ENCODE data around the gene RECQL5. TPM values are rescaled to one million over a fixed set of nuclear protein-coding genes. Genes with fewer than 3 reads are reported as not detected.

RECQL5 gene
- total RNA-seq, 1 experiment from 2014 or later, result 46.1 TPM

GRCh38 chr17:75619506-75620431 is 47.2 kb downstream of the RECQL5 start:
- Histone ChIP-seq H3K4me3 (ENCODE audit: low read depth in 2 of 2, low read length in 2 of 2) (no peak overlapping the region), H3K27me3 (ENCODE audit: control insufficient read depth, insufficient read depth, low read length) (no peaks in the 10 kb centered on the region), H3K4me1 (ENCODE audit: control insufficient read depth, insufficient read depth, low read length) (no peaks in the 10 kb centered on the region), H3K9me3 (ENCODE audit: control insufficient read depth, insufficient read depth, low read depth, low read length) (no peaks in the 10 kb centered on the region), H3K36me3 (ENCODE audit: control insufficient read depth, insufficient read depth, low read length) (no peaks in the 10 kb centered on the region), H3K27ac (ENCODE audit: low read length) (no peak overlapping the region)
- no TSS peak for BruUV-seq (replicated peaks)
- ChIA-PET CTCF (interaction anchor here (0.5 to 2.6 kb wide), 7 partner anchors 9 to 177 kb away, joined by 4 to 15 read pairs (median 5); partner anchors contain the start of gene SMIM5), POLR2A (no interaction called here)
- intact Hi-C loops (cut with micrococcal nuclease; ENCODE audit: unreplicated experiment), result no loop called here
- TF ChIP-seq CTCF (IDR thresholded peaks at IDR 0.05) (peak; percentile 87), SIN3A (IDR thresholded peaks at IDR 0.05; ENCODE audit: borderline replicate concordance, insufficient read depth, low read depth, low read length) (no peak)
- DNase-seq (ENCODE audit: low read depth, low spot score) (no peak), ATAC-seq (peak; percentile 55)
- in situ Hi-C loops (cut with HindIII; ENCODE audit: low pct_unique_long_range_greater_than_20kb, low sequenced_read_pairs), result no loop called here

DNA sequence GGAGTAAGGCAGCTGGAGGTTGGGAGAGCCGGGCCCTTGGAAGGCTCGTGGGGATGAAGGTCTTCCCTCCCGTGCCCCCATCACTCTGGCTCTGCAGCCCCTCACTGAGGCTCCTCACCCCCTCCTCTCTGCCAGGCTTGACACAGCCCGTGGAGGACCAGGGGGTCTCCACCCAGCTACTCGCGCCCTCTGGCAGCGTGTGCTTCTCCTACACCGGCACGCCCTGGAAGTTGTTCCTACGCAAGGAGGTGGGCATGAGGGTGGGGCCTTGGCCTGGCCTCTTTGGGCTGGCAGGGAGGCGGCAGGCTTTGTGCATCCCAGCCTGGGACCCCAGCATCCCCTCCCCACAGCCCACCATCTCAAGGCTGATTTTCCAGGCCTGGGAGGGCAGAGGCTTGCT is 49.3 kb downstream of the RECQL5 start:
- Histone ChIP-seq H3K4me1 (ENCODE audit: control insufficient read depth, insufficient read depth, low read length) (no peaks in the 10 kb centered on the region), H3K36me3 (ENCODE audit: control insufficient read depth, insufficient read depth, low read length) (no peaks in the 10 kb centered on the region), H3K4me3 (ENCODE audit: low read depth in 2 of 2, low read length in 2 of 2) (no peak overlapping the region), H3K27me3 (ENCODE audit: control insufficient read depth, insufficient read depth, low read length) (no peaks in the 10 kb centered on the region), H3K9me3 (ENCODE audit: control insufficient read depth, insufficient read depth, low read depth, low read length) (no peaks in the 10 kb centered on the region), H3K27ac (ENCODE audit: low read length) (no peak overlapping the region)
- BruUV-seq (replicated peaks), result no TSS peak
- DNase-seq (ENCODE audit: low read depth, low spot score) (no peak), ATAC-seq (no peak)
- in situ Hi-C loops (cut with HindIII; ENCODE audit: low pct_unique_long_range_greater_than_20kb, low sequenced_read_pairs) (no loop called here), intact Hi-C loops (cut with micrococcal nuclease; ENCODE audit: unreplicated experiment) (no loop called here)
- POLR2A ChIA-PET, result interaction anchor here (0.9 kb wide), 1 partner anchor 24 kb away, joined by 16 read pairs; no protein-coding TSS in a partner anchor
- TF ChIP-seq REST (IDR thresholded peaks at IDR 0.05; ENCODE audit: insufficient read depth in 1 of 2, low read depth in 2 of 2, low read length in 1 of 2), result no peak
- TF ChIP-seq SIN3A (IDR thresholded peaks at IDR 0.05; ENCODE audit: borderline replicate concordance, insufficient read depth, low read depth, low read length), result no peak
- no peak for TF ChIP-seq CTCF (IDR thresholded peaks at IDR 0.05)
- no peak for TF ChIP-seq POLR2AphosphoS5 (IDR thresholded peaks at IDR 0.05; ENCODE audit: low read depth, low read length)
- no peak for TF ChIP-seq TCF7L2 (IDR thresholded peaks at IDR 0.05; ENCODE audit: low read depth, low read length)
- CTCF ChIA-PET, result no interaction called here
